Neural cell (in vitro differentiated cells): ENCODE data around the gene GPR17.

ENCODE experiments used
- EP300 ChIP-seq: fragments of 450-650 bp; conservative IDR thresholded peaks from 2 replicates; pipeline ENCODE4 v1.6.1; 2014; ENCODE audit warnings: antibody characterized with exemption, mild to moderate bottlenecking, moderate library complexity; ENCODE audit not compliant: poor library complexity, severe bottlenecking
- EZH2 ChIP-seq: fragments of 200-600, 300-800 bp; shearing (Covaris generic), sonication (generic); IDR thresholded peaks from 2 replicates; pipeline ENCODE4 v1.6.1; 2014; ENCODE audit warnings: antibody characterized with exemption, low read length, borderline replicate concordance, mild to moderate bottlenecking; ENCODE audit not compliant: insufficient read depth, poor library complexity, severe bottlenecking
- POLR2AphosphoS5 ChIP-seq: IDR thresholded peaks from 2 replicates; pipeline ENCODE4 v1.6.1; 2012
- SMC3 ChIP-seq: fragments of 450-650 bp; conservative IDR thresholded peaks from 2 replicates; pipeline ENCODE4 v1.6.1; 2014; ENCODE audit warnings: antibody characterized with exemption, mild to moderate bottlenecking, moderate library complexity; ENCODE audit not compliant: poor library complexity
- TAF1 ChIP-seq: IDR thresholded peaks from 2 replicates; pipeline ENCODE4 v1.6.1; 2012; ENCODE audit warnings: low read depth
- TF ChIP-seq, protein P1 (sequence below): fragments of 450-650 bp; IDR thresholded peaks from 2 replicates; pipeline ENCODE4 v1.5.1; 2014; ENCODE audit warnings: antibody characterized with exemption, mild to moderate bottlenecking, moderate library complexity; ENCODE audit not compliant: poor library complexity, severe bottlenecking

DNA sequence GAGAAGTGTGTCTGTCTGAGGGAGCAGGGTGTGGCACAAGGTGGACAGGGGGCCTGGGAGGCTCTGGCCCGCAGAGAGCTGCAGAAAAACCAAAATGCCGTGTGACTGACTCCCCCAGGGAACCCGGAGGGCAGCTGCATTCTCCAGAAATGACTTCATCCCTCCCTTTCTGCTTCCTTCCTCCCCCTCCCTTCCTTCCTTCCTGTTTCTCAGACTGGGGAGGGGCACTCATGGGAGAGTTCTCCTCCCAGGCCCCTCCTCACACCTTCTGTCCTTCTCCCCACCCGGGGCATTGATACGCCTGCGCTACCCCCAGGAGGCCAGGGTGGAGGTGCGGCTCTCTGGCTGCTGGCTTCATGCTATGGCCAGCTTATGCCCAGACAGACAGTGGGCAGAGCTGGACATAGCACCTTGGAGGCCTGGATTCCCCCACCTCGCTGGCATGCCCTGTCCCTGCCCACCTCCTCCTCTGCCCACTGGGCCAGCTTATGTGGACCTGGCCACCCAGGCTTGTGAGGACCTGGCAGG, 8.2 kb upstream of the GPR17 start:
- TF ChIP-seq, protein P1, sequence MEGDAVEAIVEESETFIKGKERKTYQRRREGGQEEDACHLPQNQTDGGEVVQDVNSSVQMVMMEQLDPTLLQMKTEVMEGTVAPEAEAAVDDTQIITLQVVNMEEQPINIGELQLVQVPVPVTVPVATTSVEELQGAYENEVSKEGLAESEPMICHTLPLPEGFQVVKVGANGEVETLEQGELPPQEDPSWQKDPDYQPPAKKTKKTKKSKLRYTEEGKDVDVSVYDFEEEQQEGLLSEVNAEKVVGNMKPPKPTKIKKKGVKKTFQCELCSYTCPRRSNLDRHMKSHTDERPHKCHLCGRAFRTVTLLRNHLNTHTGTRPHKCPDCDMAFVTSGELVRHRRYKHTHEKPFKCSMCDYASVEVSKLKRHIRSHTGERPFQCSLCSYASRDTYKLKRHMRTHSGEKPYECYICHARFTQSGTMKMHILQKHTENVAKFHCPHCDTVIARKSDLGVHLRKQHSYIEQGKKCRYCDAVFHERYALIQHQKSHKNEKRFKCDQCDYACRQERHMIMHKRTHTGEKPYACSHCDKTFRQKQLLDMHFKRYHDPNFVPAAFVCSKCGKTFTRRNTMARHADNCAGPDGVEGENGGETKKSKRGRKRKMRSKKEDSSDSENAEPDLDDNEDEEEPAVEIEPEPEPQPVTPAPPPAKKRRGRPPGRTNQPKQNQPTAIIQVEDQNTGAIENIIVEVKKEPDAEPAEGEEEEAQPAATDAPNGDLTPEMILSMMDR = no peak
- no peak for TF ChIP-seq EP300
- TF ChIP-seq POLR2AphosphoS5 = no peak
- TF ChIP-seq TAF1 = no peak
- no peak for TF ChIP-seq EZH2
- no peak for TF ChIP-seq SMC3
